GM21367 (cell line): Measurements from ENCODE around the gene TYW1B.
"Not testable (repeated sequence)": the region's sequence is repeated elsewhere in the genome, so short reads cannot be mapped to it uniquely, and the experiment has no call there.

ENCODE experiments used
- ATAC-seq: cut with Tn5 transposase; IDR thresholded peaks from one replicate; pipeline ENCODE4 v1.9.1; 2021; ENCODE audit not compliant: unreplicated experiment

The TYW1B gene

DNA sequence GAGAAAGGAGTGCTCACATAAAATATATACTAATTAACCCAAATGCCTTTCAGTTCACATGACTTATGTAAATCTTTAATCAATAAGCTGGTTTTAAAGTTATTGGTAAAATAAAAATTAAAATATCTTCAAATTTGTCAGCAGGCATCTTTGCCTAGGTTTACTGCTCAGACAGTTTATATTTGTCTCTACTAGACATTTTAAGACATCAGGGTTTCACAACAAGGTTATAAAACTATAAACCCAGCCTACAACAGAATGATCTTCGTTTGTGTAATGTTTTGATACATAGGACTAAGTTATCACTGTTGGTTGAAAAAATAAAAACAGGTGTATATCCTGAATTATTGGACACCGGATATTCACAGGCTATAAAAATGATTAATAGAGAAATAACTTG is 67.4 kb downstream of the TYW1B start:
- ATAC-seq = no peak

DNA sequence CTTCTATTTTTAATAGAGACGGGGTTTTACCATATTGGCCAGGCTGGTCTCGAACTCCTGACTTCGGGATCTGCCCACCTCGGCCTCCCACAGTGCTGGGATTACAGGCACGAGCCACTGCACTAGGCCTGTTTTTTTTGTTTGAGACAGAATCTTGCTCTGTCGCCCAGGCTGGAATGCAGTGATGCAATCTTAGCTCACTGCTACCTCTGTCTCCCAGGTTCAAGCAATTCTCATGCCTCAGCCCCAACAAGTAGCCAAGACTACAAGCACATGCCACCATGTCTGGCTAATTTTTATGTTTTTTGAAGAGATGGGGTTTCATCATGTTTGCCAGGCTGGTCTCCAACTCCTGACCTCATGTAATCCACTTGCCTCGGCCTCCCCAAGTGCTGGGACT is 73.7 kb downstream of the TYW1B start:
- ATAC-seq = no peak

DNA sequence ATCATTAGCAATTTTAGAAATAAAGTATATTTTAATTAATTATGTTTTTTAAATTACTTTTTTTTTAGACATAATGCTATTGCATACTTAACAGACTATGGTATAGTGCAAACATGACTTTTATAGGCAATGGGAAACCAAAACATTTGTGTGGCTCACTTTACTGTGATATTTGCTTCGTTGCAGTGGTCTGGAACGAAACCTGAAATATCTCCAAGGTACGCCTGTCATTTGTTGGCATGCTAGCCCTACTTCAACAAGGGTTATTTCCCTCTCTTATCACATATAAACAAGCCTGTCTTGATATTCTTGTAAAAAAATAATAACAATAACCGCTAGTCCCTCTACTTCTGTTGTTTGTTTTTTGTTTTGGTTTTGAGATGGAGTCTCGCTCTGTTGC is 74.2 kb downstream of the TYW1B start:
- no peak for ATAC-seq

DNA sequence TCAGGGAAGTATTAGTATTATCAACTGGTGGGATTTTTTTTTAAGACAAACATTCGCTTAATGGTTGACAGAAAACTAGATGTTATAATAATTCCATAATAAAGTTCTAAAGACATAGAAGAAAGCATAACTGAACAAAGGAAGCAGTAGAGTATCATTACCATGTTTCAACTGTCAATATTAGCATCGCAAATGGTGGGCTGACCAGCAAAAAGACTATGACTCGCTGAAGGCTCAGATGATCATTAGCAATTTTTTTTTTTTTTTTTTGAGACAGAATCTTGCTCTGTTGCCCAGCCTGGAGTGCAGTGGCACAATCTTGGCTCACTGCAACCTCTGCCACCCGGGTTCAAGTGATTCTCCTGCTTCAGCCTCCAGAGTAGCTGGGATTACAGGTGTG is 74.8 kb downstream of the TYW1B start:
- ATAC-seq = not testable (repeated sequence)

DNA sequence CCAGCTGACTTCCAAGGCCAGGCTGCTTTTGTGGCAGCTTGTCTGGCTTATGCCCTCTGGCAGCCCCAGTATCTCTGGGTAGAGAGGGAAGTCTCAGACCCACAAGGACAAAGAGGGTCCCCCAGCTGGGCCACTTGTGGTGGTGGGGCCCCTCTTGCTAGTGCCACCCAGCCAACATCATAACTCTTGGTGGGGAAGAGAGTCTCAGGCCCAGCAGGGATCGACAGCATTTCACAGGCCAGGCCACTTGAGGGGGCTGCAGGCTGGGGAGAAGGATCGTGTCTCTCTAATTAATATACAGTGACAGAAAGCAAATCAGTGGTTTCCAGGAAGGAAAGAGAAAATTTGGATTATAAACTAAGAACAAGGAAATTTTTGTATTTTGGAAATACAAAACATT is 76.0 kb downstream of the TYW1B start:
- ATAC-seq = no peak

DNA sequence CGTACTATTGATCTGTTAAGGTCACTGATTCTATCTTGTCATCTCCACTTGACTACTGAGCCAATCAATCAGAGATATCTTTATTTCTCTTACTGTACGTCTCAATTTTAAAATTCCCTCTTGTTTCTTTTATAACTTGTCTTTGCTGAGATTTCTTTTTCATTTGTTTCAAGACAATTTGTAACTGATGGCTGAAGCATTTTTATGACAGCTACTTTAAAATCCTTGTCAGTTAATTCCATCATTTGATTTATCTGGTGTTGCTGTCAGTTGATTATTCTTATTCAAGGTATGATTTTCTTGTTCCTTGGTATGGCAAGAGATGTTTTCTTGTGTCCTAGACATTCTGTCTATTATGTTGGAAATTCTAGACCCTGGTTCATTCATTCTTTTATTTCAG is 76.6 kb downstream of the TYW1B start:
- no peak for ATAC-seq

DNA sequence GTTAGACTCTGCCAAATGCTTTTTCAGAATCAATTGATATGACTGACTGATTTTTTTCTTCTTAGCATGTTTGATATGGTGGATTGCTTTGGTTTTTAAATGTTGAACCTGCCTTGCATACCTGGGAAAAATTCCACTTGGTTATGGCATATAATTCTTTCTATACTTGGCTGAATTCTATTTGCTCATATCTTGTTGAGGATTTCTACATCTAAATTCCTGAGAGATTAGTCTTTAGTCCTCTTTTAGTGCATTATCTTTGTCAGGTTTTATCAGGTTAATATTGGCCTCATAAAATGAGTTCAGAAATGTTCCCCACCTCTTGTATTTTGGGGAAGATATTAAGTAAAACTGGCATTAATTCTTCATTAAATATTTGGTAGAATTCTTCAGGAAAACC is 79.4 kb downstream of the TYW1B start:
- not testable (repeated sequence) for ATAC-seq

DNA sequence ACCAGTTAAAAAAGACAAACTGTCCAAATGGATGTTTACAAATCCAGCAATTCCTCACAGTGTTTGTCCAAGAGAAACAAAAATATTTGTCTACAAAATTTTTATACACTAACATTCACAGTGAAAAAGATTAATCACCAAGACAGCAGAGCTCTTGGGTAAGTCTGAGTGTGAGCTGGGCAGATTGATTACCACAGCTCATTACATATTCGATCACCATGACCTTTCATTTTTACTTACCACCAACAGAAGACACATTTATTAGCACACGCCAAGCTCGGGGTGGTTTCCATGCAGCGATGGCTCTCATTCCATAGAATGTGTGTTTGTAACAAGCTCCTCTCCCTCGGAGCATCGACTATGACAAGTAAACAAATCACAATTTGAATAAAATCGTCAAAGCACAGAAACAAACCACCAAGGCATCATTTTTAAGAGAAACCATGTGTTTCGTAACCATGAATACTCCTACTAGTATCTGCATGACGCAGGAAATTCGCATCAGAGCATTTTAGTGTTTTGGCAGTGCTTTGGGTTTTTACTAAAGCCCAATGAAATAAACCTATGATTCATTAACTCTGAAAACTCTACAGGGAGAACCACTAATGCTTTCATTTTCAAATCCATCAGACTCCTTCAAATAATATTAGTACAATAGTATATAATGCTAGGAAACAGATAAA is 83.6 kb downstream of the TYW1B start:
- not testable (repeated sequence) for ATAC-seq

DNA sequence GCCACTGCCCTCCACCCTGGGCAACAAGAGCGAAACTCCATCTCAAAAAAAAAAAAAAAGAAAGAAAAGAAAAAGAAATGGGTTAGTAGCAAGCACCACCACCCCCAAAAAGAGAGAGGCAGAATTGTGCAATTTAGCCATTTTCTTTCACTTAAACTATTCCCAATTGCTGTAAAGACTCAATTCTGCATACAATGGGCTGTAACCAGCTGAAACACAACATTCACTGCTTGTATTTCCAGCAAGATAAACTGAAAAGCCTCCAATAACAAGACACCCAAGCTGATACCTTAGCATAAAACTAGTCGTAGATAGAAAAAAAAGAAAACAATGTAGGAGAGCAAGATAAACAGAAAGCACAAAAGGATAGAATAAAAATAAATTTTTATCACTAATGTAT is 84.2 kb downstream of the TYW1B start:
- not testable (repeated sequence) for ATAC-seq

DNA sequence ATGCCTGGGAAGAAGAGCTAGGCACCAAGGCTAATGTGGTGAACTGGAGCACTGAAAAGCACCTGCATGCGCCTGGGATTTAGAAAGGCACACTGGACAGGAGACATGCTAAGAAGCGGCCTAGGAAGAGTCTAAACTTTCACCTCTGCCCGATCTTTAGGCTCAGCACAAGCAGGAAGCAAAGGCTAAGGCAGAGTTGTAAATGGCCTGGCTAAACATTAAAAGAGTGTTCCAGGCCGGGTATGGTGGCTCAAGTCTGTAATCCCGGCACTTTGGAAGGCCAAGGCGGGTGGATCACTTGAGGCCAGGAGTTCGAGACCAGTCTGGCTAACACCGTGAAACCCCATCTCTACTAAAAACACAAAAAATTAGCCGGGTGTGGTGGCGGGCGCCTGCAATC is 88.3 kb downstream of the TYW1B start:
- not testable (repeated sequence) for ATAC-seq

DNA sequence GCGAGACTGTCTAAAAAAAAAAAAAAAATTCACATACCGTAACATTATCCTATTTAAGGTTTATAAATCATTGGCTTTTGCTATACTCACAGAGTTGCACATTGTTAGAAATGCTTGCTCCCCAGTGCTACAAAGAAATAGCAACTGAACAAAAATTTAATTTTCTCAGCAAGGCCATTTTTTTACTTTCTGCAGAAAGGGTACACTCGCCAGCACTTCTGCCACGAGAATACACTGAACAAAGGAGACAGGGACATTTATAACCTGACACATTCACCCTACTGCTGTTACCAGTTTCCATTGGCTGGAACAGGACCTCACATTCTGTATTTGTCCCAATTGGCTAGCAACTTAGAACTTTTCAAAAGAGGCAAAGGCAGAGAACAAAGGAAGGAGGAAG is 92.1 kb downstream of the TYW1B start:
- not testable (repeated sequence) for ATAC-seq

DNA sequence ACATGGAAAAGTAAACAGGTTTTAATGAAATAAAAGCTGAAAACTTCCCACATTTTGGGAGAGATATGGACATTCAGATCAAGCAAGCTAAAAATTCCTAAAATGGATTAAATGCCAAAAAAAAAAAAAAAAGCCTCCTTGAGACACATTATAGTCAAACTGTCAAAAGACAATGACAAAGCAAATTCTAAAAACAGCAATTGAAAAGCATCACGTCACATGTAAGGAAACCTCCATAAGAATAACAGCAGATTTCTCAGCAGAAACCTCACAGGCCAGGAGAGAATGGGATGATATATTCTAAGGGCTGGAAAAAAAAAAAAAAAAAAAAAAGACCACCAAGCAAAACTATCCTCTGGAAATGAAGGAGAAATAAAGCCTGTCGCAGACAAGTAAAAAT is 97.2 kb downstream of the TYW1B start:
- not testable (repeated sequence) for ATAC-seq

DNA sequence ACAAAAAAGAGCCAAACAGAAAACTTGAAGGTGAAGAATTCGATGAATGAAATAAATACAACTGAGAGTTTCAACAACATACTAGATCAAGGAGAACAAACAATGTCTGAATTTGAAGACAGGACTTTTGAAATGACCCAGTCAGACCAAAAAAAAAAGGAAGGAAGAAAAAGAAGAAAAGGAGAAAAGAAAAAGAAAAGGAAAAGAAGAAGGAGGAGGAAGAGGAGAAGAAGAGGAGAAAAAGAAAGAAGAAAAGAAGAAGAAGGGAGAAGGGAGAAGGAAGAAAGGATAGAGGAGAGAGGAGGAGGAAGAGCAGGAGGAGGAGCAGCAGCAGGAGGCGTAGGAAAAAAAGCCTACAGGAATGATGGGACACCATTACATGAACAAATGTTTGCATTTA is 97.6 kb downstream of the TYW1B start:
- ATAC-seq = not testable (repeated sequence)

DNA sequence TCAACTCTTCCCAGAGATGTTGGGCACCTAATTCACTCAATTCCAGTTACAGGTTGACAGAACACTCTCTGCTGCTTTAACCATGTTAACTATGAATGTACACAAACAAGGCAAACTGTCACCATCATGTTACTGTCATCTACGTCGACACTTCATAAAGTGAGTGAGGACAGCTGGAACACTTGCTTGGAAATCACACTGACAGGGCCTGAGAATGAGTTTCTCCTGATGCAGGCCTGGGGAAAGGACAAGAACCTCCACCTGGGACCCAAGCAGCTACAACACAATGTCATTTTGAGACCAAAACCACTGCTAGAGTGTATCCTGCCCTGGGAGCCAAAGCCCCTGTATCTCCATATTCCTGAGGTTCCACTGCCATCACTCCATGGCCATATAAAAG is 98.9 kb downstream of the TYW1B start:
- ATAC-seq = not testable (repeated sequence)

DNA sequence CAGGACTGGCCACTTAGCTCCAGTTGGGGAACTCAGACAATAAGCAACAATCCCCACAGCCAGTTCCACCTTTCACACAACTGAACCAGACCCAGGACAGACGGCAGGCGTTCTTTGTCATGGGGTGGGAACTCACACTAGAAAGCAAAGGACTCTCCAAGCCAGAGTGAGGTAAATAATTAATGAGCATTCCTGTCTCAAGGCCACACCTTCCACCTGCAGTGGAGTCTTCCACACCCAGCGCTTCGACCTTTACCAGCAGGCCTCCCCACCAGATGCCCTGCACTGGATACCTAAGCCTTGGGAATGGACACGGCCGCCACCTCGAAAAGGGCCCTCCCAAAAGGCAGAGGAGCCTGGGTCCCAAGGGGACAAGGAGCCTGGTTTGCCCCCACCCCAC is 105.3 kb downstream of the TYW1B start:
- ATAC-seq = not testable (repeated sequence)

DNA sequence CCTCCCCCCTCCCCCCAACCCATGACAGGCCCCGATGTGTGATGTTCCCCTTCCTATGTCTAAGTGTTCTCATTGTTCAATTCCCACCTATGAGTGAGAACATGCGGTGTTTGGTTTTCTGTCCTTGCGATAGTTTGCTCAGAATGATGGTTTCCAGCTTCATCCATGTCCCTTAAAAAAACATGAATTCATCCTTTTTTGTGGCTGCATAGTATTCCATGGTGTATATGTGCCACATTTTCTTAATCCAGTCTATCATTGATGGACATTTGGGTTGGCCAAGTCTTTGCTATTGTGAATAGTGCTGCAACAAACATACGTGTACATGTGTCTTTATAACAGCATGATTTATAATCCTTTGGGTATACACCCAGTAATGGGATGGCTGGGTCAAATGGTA is 107.1 kb downstream of the TYW1B start:
- ATAC-seq = not testable (repeated sequence)

DNA sequence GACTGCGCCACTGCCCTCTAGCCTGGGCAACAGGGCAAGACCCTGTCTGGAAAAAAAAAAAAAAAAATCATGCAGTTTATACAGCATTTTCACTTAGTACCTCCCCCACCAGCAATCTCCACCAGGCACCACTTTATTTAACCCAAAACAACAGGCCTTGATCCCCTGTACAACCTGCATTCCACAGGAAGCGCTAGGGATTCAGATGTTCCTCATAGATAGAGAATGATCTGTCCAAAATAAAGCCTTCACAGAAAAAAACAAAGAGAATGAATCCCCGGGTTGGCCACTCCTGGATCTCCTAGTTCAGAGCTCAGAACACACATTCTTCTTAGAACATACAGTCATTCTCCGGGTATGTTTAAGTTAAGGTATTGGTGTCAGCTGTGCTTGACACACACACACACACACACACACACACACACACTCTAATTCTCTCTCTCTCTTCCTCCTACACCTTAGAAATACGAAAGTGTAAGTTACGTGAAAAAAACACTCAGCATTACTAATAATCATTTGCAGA is 110.7 kb downstream of the TYW1B start:
- ATAC-seq = not testable (repeated sequence)

DNA sequence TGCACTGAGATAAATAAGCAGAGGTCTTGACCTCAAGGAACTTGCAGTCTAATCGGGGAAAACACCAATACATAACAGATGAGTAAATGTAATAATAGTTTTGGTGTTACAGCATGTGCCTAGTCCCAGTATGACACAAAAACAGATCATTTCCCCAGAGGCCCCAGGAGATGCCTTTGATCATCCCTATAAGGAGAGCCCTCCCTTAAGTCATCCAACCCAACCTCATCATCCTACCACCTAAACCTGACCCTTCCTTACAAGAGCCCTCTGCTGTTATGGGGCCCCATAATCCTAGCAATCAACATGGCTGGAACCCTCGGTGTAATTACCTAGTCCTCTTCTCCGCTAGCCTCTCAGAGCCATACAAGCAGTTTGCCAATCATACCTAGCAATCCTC is 116.1 kb downstream of the TYW1B start:
- not testable (repeated sequence) for ATAC-seq

DNA sequence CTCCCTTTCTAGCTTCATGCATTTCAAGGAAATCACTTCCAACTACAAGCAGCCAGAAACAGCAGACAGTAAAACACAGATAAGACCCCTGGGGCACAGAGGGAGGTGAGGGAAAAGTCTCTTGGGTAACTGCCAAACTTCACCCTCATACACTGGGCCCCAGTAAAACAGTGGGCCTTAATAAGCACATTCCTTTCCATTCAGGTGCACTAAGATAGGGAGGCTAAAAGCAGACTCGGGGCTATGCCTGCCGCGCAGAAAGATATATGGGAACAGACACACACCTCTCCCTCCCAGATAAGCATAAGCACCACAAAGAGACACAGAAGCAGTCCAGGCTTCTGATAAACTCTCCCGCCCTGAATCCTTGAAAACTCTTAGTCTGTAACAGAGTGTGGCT is 117.0 kb downstream of the TYW1B start:
- ATAC-seq = no peak

DNA sequence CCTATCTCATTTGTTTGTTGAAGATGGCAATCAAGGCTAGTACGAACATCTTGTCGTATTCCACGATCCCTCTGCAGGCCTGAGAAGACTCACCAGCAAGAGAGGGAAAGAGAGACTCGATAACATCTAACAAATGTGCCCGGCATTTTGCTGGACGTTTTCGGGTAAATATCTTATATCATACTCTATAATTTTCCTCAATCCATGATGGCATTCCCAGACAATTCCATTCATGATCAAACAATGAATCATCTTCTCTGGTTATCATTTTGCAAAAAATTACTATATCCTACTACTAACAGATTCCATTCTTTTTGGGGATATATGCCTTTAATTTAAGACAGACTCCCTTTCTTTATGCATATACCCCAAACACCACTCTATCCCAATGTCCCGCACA is 118.1 kb downstream of the TYW1B start:
- no peak for ATAC-seq

DNA sequence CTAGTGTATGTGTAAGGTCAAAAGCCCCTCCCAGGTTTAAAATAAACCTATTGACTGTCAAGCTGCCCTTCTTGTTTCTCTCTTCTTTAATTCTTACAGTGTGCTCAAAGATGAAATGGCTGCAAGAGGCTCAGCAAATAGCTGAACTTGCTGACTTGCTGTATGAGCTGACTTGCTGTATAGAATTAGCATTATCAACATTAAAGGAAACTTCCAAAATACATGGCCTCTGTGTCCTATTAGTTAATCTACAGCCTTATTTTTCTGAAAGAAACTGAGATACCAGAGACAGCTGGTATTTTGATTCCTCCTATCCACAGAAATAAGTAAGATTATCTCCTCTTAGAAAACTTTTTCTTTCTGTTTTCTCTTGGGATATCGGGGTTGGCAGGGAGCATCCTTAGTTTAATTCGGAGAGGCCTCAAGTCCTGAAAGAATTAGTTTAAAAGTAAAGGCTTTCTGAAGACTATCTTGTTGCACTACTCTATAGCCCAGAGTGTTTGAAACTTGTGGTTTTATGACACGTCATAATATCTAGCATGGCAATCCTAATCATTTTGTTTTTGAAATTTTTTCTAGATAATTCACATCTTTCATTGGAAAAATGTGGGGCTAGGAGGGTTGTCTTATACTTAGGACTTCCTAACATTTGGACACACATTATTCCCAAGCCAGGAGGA is 119.5 kb downstream of the TYW1B start:
- ATAC-seq = not testable (repeated sequence)

DNA sequence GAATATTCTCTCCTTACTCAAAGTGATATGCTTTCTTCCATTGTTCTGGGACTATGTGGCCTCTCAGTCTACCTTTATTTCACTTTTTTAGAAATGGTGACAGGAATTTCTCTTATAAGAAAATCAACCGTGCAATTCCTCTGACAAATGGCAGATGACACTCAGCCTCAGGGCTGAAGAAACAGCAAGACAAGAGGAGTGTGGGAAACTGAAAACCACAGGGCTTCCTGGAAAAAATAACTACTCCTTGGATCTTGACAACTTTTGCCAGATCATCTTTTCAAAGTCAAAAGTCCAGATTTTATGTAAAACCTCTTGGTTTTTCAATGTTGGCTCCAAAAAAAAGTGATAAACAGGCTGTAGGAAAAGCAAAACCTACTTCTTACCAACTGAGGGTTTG is 121.5 kb downstream of the TYW1B start:
- no peak for ATAC-seq
